ENCODE data around the gene CHCHD6.
"Not testable (repeated sequence)": the region's sequence is repeated elsewhere in the genome, so short reads cannot be mapped to it uniquely, and the experiment has no call there.

The CHCHD6 gene

DNA sequence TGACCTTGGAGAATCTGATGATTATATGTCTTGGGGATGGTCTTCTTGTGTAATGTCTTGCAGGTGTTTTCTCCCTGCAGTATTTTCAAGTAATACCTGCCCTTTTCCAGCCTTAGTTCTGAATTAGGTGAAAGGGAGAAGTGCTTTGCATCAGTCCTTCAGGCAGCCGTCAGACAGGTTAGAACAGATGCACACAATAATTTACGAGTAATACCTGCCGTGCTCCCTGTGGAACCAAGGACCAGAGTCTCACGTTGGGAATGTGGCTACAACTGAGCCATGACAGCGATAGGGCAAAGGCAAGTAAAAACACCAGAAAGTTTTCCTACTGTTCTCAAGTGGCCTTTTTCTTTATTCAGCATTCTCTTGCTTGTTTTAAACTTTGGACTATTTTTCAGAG is 69.1 kb downstream of the CHCHD6 start:
- no peak for DNase-seq

DNA sequence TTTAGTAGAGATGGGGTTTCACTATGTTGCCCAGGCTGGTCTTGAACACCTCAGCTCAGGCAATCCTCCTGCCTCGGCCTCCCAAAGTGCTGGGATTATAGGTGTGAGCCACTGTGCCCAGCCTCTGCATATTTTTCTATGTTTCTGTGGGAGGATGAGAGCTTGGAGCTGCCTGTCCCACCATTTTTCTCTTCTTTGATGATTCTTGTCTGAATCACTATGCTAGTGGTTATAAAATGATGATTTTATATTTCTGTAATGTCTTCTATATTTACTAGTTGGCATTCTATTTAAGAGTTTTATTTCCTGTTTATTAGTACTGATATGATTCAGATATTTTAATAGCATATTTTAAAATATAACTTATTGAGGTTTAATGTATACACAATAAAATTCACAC is 69.7 kb downstream of the CHCHD6 start:
- DNase-seq, result no peak

DNA sequence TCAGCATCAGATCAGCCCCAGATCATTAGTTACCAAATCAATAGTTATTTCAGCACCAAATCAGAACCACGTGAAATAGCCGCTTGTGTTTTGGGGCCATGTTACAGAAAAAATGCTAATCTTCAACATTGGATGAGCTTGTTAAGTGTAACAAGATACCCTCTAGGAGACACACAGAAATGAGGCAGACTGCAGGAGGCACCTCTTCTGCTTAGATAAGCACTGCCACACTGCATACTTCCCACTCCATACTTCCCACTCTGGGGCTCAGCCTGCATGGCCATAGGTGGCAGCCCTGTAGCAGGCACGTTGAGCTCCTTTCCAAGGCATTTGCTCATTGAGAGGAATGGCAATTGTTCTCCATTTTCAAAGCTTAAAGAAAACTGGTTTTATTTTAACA is 73.3 kb downstream of the CHCHD6 start:
- DNase-seq, result no peak

DNA sequence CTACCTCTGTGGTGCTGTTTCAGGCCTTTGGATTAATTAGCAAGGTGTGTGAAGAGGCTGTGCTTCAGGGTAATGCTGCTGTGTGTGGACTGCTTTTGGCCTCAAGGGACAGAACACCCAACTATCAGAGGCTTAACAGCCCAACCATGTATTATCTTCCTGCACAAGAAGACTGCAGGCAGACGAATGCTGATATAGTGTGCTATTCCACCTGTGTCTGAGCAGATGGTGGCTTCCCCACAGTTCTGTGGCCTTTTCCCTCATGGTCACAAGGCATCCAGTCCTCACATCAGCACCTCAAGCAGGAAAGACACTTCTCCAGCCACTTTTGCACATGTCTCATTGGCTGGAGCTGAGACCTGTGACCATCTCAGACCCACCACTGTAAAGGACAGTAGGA is 76.6 kb downstream of the CHCHD6 start:
- DNase-seq, result no peak

DNA sequence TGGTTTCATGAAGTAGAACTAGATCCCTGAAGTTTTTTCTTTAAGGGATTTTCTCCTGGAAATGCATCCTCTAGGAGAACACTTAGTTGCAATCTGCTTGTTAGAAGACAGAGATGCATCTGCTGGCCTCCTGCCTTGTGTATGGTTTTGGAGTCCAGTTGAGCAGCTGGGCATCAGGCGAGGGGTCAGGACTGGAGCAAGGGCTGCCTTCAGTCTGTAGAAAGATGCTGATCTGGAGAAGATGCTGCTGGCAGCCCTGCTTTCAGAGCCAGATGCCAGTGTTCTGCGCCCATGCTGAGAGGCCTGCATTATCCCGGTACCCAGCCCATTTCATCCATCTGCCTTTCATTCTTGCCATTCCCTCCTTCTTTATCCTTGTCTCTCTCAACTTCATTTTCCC is 77.4 kb downstream of the CHCHD6 start:
- no peak for DNase-seq

DNA sequence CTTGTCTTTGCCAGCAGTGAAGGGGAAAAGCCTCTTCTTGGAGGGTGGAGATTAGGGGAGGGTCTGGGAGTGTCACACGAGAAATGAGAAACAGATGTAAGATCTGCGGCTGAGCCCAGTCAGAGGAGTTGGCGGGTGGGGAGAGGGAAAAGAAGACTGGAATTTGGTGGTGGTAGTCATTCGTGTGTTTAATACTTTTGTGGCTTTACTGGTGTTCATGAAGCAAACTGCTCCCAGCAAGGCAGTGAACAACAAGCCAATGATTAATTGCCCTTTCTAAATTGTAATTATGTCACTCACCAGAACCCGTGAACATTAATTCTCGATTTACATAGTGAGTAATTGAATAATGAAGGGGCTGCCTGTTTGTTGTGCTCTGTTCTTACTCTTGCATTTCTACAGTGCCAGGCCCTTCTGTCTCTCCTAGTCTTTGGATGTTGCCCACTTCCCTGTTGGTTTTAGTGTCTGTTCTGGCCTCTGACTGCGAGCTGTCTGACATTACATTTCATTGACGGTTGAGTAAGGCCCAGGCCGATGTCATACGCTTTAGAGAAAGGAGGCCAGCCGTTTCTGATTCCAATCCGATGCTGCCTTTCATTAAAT is 78.0 kb downstream of the CHCHD6 start:
- no peak for DNase-seq

DNA sequence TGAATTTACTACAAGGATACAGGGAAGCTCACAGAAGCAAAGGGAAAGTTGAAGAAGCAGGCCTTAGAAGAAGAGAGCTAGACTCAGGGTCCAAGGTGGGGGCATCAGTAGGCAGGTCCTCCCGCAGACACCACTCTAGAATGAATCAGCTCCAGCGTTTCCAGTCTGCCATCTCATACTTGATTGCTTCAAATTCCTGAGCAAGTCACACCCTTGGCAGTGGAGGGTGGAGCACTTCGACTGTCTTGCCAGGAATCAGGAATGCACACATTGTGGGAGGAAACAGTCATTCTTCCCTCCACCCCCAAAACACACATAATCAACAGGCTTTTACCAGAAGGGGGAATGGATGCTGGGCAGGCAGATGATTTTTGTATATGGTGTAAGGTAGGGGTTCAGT is 78.5 kb downstream of the CHCHD6 start:
- DNase-seq, result no peak

DNA sequence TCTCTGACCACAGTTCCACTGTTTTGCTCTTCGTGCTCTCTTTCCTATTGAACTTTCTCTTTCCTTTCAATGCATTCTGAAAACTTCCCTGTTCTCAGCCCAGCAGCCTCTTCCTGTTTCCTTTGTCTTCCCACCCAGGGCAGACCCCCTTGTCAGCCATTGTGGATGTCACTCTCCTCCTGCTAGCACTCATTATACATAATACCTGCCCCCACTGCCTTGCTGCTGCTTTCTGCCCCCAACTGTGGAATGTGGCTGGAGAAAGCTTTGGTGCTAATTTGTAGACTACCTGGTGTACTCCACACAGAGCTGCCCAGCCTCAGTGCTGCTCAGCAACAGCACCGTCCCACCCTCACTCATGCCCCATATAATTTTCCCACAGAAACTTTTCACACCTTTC is 80.2 kb downstream of the CHCHD6 start:
- no peak for DNase-seq

DNA sequence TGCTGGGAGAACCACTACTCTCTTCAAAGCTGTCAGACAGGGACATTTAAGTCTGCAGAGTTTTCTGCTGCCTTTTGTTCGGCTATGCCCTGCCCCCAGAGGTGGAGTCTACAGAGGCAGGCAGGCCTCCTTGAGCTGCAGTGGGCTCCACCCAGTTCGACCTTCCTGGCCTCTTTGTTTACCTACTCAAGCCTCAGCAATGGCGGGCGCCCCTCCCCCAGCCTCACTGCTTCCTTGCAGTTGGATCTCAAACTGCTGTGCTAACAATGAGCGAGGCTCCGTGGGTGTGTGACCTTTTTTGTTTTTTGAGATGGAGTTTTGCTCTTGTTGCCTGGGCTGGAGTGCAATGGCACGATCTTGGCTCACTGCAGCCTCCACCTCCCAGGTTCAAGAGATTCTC is 87.3 kb downstream of the CHCHD6 start:
- not testable (repeated sequence) for DNase-seq

DNA sequence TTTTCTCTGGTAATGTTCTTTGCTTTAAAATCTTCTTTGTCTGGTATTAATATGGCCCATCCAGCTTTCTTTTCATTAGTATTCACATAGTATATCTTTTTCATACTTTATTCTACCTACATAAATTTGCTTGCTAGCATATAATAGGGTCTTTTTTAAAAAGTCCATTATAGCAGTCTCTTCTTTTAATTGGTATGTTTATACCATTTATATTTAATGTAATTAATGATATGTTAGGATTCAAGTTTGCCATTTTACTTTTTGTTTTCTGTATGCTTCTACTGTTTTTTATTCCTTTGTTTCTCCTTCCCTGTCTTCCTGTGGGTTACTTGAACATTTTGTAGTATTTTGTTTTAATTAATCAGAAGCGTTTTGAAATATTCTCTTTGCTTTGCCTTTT is 89.0 kb downstream of the CHCHD6 start:
- no peak for DNase-seq

DNA sequence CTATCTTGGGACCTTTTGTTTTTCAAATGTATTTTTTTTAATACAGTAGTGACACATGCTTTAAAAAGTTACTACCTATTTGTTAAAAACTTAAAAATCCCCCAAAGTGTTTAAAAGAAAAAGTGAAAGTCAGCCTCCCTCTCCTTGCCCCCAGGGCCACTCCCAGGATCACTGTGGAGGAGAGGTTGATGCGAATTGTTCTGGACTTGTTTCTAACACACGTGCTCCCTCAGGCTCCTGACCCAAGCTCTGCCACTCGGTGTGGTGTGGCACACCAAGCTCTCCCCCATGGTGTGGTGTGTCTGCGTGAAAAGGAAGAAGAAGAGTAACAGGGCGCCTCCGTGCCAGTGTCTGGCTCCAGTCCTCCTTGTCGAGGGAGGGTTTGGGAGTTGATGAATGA is 93.5 kb downstream of the CHCHD6 start:
- no peak for DNase-seq

DNA sequence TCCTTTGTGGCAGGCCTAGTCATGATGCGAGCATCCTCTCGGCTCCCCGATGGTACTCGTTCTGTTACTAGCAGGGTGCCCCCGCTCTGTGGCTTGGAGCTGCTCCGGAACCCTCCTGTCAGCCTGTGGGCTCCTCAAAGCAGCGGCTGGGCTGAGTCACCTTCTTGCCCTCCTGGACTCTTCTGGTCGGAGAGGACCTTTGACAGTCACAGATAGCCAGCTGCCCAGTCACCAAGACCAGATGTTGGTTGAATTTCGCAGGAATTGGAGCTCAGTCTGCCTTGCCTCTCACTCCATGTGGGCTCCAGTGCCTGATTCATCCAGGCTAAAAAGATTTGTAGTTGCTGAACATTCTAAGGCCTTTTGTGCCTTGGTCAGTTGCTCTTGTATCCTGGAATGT is 94.5 kb downstream of the CHCHD6 start:
- no peak for DNase-seq

DNA sequence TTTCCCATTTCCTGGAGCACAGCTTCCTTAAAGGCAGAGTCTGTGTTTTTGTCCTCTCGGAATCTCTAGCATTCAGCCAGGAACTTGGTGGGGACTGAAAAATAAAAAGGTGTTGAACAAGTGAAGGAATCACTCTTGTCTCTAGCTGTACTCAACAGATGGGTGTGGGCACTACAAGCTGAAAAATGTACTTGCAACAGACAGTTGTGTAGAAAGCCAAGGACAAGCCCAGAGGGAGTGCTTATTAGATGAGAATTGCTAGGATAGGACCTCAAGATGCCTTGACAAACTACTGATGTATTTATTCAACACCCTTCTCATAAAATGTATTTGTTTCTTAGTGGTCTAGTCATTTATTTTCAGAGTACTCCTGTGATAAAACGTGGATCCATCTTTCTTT is 95.1 kb downstream of the CHCHD6 start:
- no peak for DNase-seq

DNA sequence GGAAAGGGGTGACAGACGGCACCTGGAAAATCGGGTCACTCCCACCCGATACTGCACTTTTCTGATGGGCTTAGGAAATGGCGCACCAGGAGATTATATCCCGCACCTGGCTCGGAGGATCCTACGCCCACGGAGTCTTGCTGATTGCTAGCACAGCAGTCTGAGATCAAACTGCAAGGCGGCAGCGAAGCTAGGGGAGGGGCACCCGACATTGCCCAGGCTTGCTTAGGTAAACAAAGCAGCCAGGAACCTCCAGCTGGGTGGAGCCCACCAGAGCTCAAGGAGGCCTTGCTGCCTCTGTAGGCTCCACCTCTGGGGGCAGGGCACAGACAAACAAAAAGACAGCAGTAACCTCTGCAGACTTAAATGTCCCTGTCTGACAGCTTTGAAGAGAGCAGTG is 97.3 kb downstream of the CHCHD6 start:
- not testable (repeated sequence) for DNase-seq

DNA sequence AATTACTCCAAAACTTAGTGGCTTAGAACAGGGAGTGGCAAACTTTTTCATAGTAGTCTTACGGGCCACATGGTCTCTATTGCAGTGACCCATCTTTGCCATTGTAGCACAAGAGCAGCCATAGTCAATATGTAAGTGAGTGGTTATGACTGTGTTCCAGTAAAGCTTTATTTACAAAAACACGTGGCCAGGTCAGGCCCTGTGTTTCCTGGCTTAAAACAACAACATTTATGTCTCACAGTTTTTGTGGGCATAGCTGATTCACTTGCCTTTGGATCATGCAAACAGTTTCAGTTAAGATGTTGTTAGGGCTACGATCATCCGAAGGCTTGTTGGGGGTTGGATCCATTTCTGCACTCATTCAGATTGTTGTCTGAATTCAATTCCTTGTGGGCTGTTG is 103.8 kb downstream of the CHCHD6 start:
- no peak for DNase-seq

DNA sequence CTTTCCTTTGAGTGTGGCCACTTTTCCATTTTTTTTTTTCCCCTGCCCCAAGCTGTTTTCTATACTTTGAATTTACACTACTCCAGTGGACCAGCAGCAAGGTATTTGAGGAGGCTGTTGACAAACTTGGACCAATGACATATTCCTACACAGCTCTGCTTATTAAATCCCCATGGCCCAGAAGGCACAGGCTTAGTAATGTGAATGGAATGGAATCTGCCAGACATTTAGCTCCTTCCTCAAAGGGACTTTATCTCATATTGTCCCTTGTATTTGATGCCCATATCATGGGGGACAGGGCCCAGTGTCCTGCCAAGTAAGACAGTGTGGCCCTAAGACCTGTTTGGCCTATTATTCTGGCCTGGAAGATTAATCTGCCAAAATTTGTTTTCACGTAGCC is 107.5 kb downstream of the CHCHD6 start:
- no peak for DNase-seq

DNA sequence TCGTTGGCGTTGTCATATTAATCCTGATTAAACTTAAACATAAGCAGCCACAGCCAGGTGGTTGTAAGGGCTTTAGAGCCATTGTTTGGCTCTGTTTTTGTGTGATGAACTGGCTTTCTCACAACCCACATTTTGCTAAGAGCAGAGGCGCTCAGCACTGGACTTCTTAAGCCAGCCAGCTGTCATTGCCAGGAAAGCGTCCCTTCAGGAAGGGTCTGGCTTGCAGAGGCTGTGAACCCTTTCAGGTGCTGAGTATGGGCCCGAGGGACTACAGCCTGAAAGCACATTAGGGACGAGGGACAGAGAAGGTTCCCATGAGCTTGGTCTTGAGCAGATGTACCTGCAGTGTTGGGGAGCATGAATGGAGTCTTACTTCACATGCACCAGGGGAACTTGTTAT is 112.3 kb downstream of the CHCHD6 start:
- no peak for DNase-seq

DNA sequence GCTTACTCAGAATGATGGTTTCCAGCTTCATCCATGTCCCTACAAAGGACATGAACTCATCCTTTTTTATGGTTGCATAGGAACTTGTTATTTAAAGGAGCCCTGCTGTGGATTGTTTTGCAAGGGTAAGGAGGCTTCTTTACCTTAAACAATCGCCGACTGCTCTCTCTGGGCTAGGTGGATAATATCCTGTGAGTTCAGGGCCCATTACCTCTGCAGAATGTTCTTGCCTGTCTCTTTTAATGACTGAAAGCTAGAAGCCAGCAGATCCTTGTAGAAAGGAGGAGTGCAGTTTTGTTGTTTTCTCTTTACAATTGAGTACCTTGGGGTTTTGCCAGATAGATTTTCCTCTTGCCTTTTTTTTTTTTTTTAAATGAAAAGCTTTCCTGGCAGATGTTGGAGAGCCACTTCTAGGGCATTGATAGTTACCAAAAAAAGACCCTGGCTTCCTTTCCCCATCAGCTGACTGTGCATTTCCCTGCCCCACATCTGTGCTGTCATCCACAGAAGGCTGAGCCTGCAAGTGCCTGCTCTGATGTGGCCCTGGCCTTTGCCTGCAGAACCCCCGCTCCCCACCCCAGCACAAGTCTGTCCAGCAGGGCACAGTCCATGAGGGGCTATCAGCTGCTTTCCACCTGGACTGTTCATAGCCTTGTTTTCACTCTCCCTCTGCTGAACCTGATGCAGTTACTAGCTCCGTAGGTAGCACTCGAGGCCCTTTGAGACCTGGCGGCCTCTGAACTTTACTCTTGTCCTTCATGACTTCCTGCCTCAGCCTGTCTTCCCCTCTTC is 113.1 kb downstream of the CHCHD6 start:
- DNase-seq, result no peak

DNA sequence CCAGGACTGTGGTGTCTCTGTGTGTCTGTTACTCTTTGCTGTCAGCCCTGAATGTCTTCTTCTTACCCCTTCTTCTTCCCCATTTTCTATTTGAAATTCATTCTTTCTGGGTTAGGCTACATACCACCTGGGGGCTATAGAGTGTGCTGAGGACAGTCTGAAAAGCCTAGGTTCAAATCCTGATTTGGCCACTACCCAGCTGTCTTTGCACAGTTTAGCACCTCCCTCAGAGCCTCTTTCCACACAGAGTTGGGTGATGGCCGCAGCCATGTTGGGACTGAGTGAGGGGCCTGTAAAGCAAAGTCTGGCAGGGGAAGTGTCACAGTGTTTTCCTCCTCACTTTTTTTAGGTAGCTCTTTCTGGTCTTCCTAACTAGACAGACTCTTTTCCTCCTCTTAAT is 113.7 kb downstream of the CHCHD6 start:
- no peak for DNase-seq

DNA sequence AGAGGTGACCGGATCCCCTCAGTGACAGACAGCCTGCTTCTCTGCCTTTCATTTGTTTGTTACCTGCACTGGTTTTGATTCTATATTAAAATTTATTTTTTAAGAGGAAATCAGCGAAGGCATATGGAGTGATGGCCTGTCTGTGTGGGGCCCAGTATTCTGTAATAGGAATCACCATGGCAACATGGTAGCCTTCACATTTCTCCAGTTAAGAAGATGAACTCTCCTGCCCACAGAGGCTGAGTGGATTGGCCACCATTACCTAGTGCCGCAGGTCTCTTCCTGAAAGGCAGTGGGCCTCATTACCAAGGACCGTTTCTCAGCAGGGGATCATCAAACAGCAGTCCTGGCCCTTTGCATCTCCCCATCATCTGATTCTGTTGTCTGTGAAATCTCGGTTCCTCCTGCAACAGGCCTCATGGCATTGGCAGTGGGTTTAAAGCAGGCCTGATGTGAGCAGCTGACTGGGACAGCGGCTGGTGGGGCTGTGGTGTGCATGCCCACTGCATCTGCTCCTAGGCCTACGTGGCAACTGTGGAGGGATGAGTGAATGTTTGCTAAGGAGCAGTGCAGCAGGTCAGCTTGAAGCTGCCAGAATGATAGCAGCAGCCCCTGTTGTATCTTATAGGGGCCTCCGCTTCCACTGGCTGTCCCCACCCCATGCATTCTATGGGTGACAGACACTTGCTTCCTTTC is 114.5 kb downstream of the CHCHD6 start:
- DNase-seq, result no peak

DNA sequence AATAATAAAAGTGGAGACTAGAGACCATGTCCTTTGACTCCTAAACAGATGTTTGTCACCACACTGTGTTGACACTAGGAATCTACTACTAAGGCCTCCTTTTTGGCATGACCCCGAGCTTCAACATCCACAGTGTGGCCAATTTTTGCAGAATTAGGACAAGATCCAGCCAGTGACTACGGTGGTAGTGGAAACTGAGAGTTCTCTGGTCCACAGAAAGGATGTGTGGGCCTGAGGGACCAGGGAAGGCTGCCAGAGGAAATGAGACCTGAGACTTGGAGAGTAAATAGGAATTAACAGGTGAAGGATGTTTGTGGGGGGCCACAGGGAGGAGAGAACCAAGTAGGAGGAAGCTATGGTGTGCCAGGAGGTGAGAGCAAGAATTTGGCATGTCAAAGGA is 122.7 kb downstream of the CHCHD6 start:
- DNase-seq, result no peak

DNA sequence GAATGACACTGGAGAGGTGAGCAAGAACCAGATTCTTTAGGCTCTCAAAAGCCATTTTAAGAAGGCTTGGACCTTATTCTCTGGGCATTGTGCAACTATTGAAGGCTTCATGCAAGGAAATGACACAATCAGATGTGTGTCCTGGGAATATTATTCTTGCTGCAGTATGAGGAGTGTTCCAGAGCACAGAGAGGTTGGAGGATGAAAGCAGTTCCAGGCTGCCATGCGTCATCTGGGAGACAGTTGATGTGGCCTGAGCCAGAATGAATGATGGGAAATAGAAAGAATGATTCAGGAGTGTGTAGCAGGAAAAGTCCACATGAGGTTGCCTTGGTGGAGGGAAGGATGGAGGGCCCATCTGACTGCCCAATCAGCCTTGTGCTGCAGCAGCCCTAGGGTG is 123.1 kb downstream of the CHCHD6 start:
- DNase-seq, result no peak

DNA sequence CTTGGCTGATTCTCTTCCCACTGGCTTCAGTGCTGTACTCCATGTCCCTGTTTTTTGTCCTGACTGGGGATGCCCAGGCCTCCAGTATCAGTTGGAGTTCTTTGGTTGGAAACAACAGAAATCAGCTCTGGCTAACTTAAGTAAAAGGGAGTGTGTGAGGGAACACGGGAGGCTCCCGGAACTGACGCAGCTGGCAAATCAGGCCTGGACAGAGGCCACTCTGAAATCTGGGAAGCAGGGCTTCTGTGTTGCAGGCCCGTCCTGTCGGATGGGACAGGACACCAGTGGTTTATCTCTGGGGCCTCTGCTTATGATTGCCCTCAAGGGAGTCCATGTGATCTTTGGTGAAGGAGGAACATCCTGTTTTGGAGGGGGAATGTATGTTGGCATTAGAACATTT is 124.3 kb downstream of the CHCHD6 start:
- no peak for DNase-seq

DNA sequence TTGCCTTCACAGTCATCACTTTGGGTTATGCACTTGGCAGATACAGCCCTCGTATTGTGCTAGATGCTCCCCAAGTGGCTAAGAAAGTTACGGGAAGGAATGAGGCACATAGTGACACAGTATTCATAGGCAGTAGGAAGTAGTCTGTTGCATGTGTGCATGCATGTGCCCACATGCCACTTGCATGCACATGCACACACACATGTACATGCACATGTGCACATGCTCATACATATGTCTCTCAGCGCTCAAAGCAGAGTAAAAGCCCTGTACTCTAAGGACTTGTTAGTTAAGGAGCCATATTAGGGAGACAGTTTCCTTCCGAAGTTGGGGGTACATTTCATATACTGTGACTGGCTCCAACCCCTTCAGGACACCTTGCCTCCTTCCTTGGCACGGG is 128.9 kb downstream of the CHCHD6 start:
- no peak for DNase-seq
